PC-9 (cell line): ENCODE data around the gene VDR. TPM values are rescaled to one million over a fixed set of nuclear protein-coding genes. Genes with fewer than 3 reads are reported as not detected.

Experiments
- BruUV-seq: library from RNA; stranded (reverse); fragments of 400-500 nt; replicated peaks from 2 replicates; lab custom pipeline; 2021; lab: Mats Ljungman, UMichigan
- CTCF ChIA-PET: fragments of 300-600 bp; sonication (Branson Sonifier 250); formaldehyde crosslinking; loops from one replicate; lab custom pipeline; 2022; ENCODE audit warnings: antibody characterized with exemption; lab: Charles Lee
- POLR2A ChIA-PET: fragments of 300-600 bp; sonication (Branson Sonifier 250); formaldehyde crosslinking; loops from one replicate; lab custom pipeline; 2022; ENCODE audit warnings: antibody characterized with exemption; ENCODE audit not compliant: unreplicated experiment; lab: Charles Lee
- DNase-seq, 2 experiments: peaks; one replicate each; pipeline versions ENCODE4 v3.0.0 to v3.0.0-alpha.2; 2015 to 2022; ENCODE audit warnings: mixed read lengths in 1 of 2
- H2AFZ ChIP-seq: fragments of 200-600 bp; sonication (generic); 2 replicates; pipeline ENCODE4 v1.8.1; 2017; ENCODE audit warnings: antibody characterized with exemption
- H3F3A ChIP-seq: fragments of 200-600 bp; sonication (generic); 2 replicates; pipeline ENCODE4 v1.8.1; 2017; ENCODE audit warnings: antibody characterized with exemption, mild to moderate bottlenecking, low read depth; ENCODE audit not compliant: insufficient read depth
- H3K27ac ChIP-seq: fragments of 200-600 bp; sonication (generic); 2 replicates; pipeline ENCODE4 v1.6.1; 2016; ENCODE audit warnings: mixed run types
- H3K27me3 ChIP-seq: fragments of 200-600 bp; sonication (generic); 2 replicates; pipeline ENCODE4 v1.6.1; 2016; ENCODE audit warnings: low read depth, mixed run types; ENCODE audit not compliant: insufficient read depth
- H3K36me3 ChIP-seq: fragments of 200-600 bp; sonication (generic); 2 replicates; pipeline ENCODE4 v1.6.1; 2016; ENCODE audit warnings: low read depth, mixed run types
- H3K4me1 ChIP-seq: fragments of 200-600 bp; sonication (generic); replicated peaks from 2 replicates; pipeline ENCODE4 v1.6.1; 2016; ENCODE audit warnings: mixed run types; ENCODE audit not compliant: insufficient read depth
- H3K4me2 ChIP-seq: fragments of 200-600 bp; sonication (generic); 2 replicates; pipeline ENCODE4 v1.6.1; 2017; ENCODE audit warnings: mixed run types
- H3K4me3 ChIP-seq: fragments of 200-600 bp; sonication (generic); 2 replicates; pipeline ENCODE4 v1.6.1; 2016; ENCODE audit warnings: mixed run types
- H3K79me2 ChIP-seq: fragments of 200-600 bp; sonication (generic); 2 replicates; pipeline ENCODE4 v1.6.1; 2017; ENCODE audit warnings: low read depth, mixed run types
- H3K9me2 ChIP-seq: fragments of 200-600 bp; sonication (generic); 2 replicates; pipeline ENCODE4 v1.8.1; 2017; ENCODE audit warnings: mild to moderate bottlenecking; ENCODE audit not compliant: insufficient read depth
- H3K9me3 ChIP-seq: fragments of 200-600 bp; sonication (generic); 2 replicates; pipeline ENCODE4 v1.8.1; 2016; ENCODE audit warnings: low read depth; ENCODE audit not compliant: insufficient read depth
- H4K20me1 ChIP-seq: fragments of 200-600 bp; sonication (generic); 2 replicates; pipeline ENCODE4 v1.8.1; 2017; ENCODE audit not compliant: insufficient read depth
- CTCF ChIP-seq: fragments of 200-600 bp; sonication (generic); conservative IDR thresholded peaks from 2 replicates; pipeline ENCODE4 v1.6.1; 2017; ENCODE audit warnings: mixed run types, antibody characterized with exemption, mild to moderate bottlenecking, moderate library complexity
- EZH2 ChIP-seq: fragments of 200-600 bp; sonication (generic); IDR thresholded peaks from 2 replicates; pipeline ENCODE4 v1.8.0; 2017; ENCODE audit warnings: antibody characterized with exemption, low read depth
- intact Hi-C: fragments of 100-400 bp; cut with micrococcal nuclease; formaldehyde crosslinking; loops from one replicate; pipeline ENCODE4 v1.10.0; 2022; ENCODE audit not compliant: unreplicated experiment
- total RNA-seq: library from RNA; stranded (reverse); gene quantifications from 2 replicates; pipeline ENCODE4 v1.2.3, GENCODE V29; 2021

The VDR gene
- total RNA-seq, 1 experiment from 2014 or later: 12.3 TPM

DNA sequence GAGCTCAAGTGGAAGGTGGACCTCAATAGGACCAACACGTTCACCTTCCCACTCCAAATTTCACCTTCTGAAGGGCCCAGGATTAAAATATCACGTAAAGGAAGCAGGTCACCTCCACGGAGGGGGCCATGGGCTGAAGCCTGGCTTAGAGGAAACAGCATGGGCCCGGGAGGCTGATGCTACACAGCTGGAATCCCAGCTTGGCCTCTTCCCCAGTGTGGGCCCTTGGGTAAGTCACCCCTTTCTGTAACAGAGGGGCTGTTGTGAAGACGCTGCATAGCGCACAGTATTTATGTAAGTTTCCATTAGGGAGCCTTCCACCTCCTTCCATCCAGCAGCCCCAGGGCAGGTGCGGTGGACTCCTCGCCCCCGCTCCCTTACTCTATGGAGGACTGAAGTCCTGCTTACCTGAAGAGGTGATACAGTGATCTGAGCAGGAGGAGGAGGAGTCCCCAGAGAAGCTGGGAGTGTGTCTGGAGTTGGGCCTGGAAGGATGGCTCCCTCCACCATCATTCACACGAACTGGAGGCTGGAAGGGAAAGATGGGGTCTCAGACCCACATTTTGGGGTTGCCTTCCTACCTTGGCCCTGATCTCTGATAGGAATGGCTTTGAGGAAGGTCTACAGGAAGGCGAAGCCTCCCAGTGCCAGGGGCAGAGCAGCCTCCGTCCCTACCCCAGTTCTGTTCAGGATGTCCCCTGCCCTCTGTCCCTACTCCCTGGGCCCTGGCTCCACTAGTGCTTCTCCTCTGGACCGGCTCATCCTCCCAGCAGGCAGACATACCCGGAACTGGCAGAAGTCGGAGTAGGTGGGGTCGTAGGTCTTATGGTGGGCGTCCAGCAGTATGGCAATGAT lies 47.8 kb downstream of the VDR start:
- intact Hi-C loops: loop anchor here (5.0 kb wide), 2 partner anchors 90 to 105 kb away; partner anchors contain the start of gene TMEM106C
- no peaks in the 10 kb centered on the region for H3K36me3 ChIP-seq
- CTCF ChIA-PET: no interaction called here
- no peak for DNase-seq
- BruUV-seq: no TSS peak
- H3K4me1 ChIP-seq: peaks cover 11% of the 10 kb centered on the region
- POLR2A ChIA-PET: no interaction called here
- no peaks in the 10 kb centered on the region for H3K27me3 ChIP-seq
- H3K9me2 ChIP-seq: no peaks in the 10 kb centered on the region
- TF ChIP-seq CTCF (no peak), EZH2 (no peak)
- no peaks in the 10 kb centered on the region for H3K9me3 ChIP-seq
- H3K79me2 ChIP-seq: no peaks in the 10 kb centered on the region
- H3K4me2 ChIP-seq: no peak overlapping the region
- peaks cover 6% of the 10 kb centered on the region; the same call in 1 of the 2 replicates for H3F3A ChIP-seq
- H2AFZ ChIP-seq: no peak overlapping the region
- no peaks in the 10 kb centered on the region for H4K20me1 ChIP-seq
- no peak overlapping the region for H3K4me3 ChIP-seq
- H3K27ac ChIP-seq: no peak overlapping the region

DNA sequence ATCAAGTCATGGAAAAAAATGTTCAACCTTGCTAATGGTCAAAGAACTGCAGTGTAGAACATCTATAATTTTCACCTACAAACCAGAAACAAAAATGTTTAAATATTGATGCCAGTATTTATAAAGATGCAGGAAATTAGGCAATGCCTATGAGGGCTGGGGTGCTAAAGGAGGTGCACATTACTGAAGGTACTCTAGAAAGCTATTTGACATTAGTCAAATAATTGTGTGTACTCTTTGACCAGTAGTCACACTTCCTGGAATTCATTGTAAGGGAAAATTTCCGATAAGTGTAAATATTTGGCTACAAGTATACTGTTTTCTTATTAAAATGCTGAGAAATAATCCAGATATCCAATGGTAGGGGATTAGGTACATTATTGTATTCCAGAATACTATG lies 48.7 kb downstream of the VDR start:
- POLR2A ChIA-PET: no interaction called here
- Histone ChIP-seq H3K4me3 (no peak overlapping the region), H3F3A (peaks cover 6% of the 10 kb centered on the region; the same call in 1 of the 2 replicates), H3K4me2 (no peak overlapping the region), H2AFZ (no peak overlapping the region), H3K27ac (no peak overlapping the region), H3K4me1 (peaks cover 11% of the 10 kb centered on the region), H3K9me2 (no peaks in the 10 kb centered on the region), H4K20me1 (no peaks in the 10 kb centered on the region), H3K36me3 (no peaks in the 10 kb centered on the region), H3K27me3 (no peaks in the 10 kb centered on the region), H3K79me2 (no peaks in the 10 kb centered on the region), H3K9me3 (no peaks in the 10 kb centered on the region)
- no TSS peak for BruUV-seq
- DNase-seq: no peak
- CTCF ChIA-PET: interaction anchor here (0.6 kb wide), 1 partner anchor 47 kb away, joined by 3 read pairs; no protein-coding TSS in a partner anchor
- TF ChIP-seq EZH2: no peak
- TF ChIP-seq CTCF: no peak
- intact Hi-C loops: loop anchor here (5.0 kb wide), 2 partner anchors 91 to 106 kb away; partner anchors contain the start of gene TMEM106C

- Histone ChIP-seq H4K20me1 (no peaks in the 10 kb centered on the region), H3K9me3 (no peaks in the 10 kb centered on the region), H3K4me1 (peaks cover 11% of the 10 kb centered on the region), H3K4me2 (no peak overlapping the region), H3K27me3 (no peaks in the 10 kb centered on the region), H3K36me3 (no peaks in the 10 kb centered on the region), H3K9me2 (no peaks in the 10 kb centered on the region), H3K79me2 (no peaks in the 10 kb centered on the region), H3K4me3 (no peak overlapping the region), H3K27ac (no peak overlapping the region), H3F3A (peaks cover 6% of the 10 kb centered on the region; the same call in 1 of the 2 replicates), H2AFZ (no peak overlapping the region)
- POLR2A ChIA-PET: no interaction called here
- BruUV-seq: no TSS peak
- no peak for DNase-seq
- intact Hi-C loops: loop anchor here (5.0 kb wide), 2 partner anchors 92 to 107 kb away; partner anchors contain the start of gene TMEM106C
- CTCF ChIA-PET: interaction anchor here (0.6 kb wide), 1 partner anchor 48 kb away, joined by 3 read pairs; no protein-coding TSS in a partner anchor
- no peak for TF ChIP-seq EZH2
- no peak for TF ChIP-seq CTCF
These were observed 49.3 kb downstream of the VDR start for GRCh38 chr12:47855502-47855901.
